ENCODE results near the gene SRPX.

SRPX gene

DNA sequence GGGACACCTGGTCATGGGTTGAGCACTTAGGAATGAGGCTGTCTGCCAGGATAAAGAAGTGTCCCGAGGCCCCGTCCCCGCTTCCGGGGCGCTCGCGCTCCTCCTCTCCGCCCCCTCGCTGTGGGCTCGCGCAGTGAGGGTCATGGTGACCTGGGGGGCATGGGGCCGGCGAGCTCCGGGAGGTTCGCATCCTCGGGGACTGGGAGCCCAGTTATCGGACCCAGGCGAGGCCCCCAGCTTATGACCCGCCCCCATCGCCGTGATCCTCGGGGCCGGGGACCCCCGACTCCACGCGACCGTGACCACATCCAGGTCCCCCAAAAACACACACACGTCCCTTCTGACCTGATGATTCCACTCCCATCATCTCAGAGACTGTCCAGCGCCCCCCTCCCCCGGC lies 35.3 kb upstream of the SRPX start:
- no peak overlapping the region for H3K4me3 ChIP-seq (ENCODE audit: severe bottlenecking)
- H3K9me3 ChIP-seq (ENCODE audit: severe bottlenecking): no peaks in the 10 kb centered on the region
- H3K27ac ChIP-seq (ENCODE audit: poor library complexity, severe bottlenecking): no peak overlapping the region
- no peaks in the 10 kb centered on the region for H3K36me3 ChIP-seq (ENCODE audit: low read depth)
- H3K27me3 ChIP-seq (ENCODE audit: insufficient read depth, poor library complexity, severe bottlenecking): no peaks in the 10 kb centered on the region
- ATAC-seq (ENCODE audit: low read depth) (no peak), DNase-seq (ENCODE audit: low spot score) (no peak)
- H3K4me1 ChIP-seq (ENCODE audit: insufficient read depth, poor library complexity, severe bottlenecking): no peaks in the 10 kb centered on the region
- TF ChIP-seq, protein P1, sequence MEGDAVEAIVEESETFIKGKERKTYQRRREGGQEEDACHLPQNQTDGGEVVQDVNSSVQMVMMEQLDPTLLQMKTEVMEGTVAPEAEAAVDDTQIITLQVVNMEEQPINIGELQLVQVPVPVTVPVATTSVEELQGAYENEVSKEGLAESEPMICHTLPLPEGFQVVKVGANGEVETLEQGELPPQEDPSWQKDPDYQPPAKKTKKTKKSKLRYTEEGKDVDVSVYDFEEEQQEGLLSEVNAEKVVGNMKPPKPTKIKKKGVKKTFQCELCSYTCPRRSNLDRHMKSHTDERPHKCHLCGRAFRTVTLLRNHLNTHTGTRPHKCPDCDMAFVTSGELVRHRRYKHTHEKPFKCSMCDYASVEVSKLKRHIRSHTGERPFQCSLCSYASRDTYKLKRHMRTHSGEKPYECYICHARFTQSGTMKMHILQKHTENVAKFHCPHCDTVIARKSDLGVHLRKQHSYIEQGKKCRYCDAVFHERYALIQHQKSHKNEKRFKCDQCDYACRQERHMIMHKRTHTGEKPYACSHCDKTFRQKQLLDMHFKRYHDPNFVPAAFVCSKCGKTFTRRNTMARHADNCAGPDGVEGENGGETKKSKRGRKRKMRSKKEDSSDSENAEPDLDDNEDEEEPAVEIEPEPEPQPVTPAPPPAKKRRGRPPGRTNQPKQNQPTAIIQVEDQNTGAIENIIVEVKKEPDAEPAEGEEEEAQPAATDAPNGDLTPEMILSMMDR (IDR thresholded peaks at IDR 0.05; ENCODE audit: poor library complexity, severe bottlenecking): no peak

DNA sequence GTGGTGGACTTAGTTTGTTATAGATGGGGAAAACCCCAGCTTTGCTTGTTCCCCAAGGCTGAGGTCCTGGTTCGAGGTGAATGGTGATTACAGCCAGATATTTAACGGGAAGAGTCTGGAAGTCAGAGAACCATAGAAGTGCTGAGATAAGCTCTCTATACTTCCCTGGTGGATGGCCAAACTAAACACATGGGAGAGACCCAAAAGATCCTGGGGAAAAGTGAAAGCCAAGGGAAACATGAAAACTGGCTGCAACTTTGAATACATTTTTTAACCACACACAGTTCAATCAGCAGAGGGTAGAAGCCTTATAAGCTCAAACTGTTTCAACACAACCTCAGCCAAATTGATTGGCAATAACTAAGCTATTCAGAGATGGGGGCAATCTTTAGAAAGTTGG lies 29.3 kb upstream of the SRPX start:
- Histone ChIP-seq H3K9me3 (ENCODE audit: severe bottlenecking) (no peaks in the 10 kb centered on the region), H3K36me3 (ENCODE audit: low read depth) (no peaks in the 10 kb centered on the region), H3K27ac (ENCODE audit: poor library complexity, severe bottlenecking) (no peak overlapping the region), H3K4me1 (ENCODE audit: insufficient read depth, poor library complexity, severe bottlenecking) (no peaks in the 10 kb centered on the region), H3K27me3 (ENCODE audit: insufficient read depth, poor library complexity, severe bottlenecking) (no peaks in the 10 kb centered on the region), H3K4me3 (ENCODE audit: severe bottlenecking) (no peak overlapping the region)
- ATAC-seq (ENCODE audit: low read depth) (no peak), DNase-seq (ENCODE audit: low spot score) (no peak)
- TF ChIP-seq, protein P1 (IDR thresholded peaks at IDR 0.05; ENCODE audit: poor library complexity, severe bottlenecking): no peak

- H3K27ac ChIP-seq (ENCODE audit: poor library complexity, severe bottlenecking): no peak overlapping the region
- no peak for ATAC-seq (ENCODE audit: low read depth)
- no peaks in the 10 kb centered on the region for H3K4me1 ChIP-seq (ENCODE audit: insufficient read depth, poor library complexity, severe bottlenecking)
- no peaks in the 10 kb centered on the region for H3K36me3 ChIP-seq (ENCODE audit: low read depth)
- no peak overlapping the region for H3K4me3 ChIP-seq (ENCODE audit: severe bottlenecking)
- no peaks in the 10 kb centered on the region for H3K27me3 ChIP-seq (ENCODE audit: insufficient read depth, poor library complexity, severe bottlenecking)
- DNase-seq (ENCODE audit: low spot score): no peak
- H3K9me3 ChIP-seq (ENCODE audit: severe bottlenecking): no peaks in the 10 kb centered on the region
- TF ChIP-seq, protein P1 (IDR thresholded peaks at IDR 0.05; ENCODE audit: poor library complexity, severe bottlenecking): no peak
Measured at GRCh38 chrX:38247051-38247450, 26.4 kb upstream of the SRPX start.

- no peaks in the 10 kb centered on the region for H3K36me3 ChIP-seq (ENCODE audit: low read depth)
- H3K4me3 ChIP-seq (ENCODE audit: severe bottlenecking): no peak overlapping the region
- DNase-seq (ENCODE audit: low spot score) (no peak), ATAC-seq (ENCODE audit: low read depth) (no peak)
- H3K27me3 ChIP-seq (ENCODE audit: insufficient read depth, poor library complexity, severe bottlenecking): no peaks in the 10 kb centered on the region
- TF ChIP-seq, protein P1 (IDR thresholded peaks at IDR 0.05; ENCODE audit: poor library complexity, severe bottlenecking): no peak
- no peaks in the 10 kb centered on the region for H3K9me3 ChIP-seq (ENCODE audit: severe bottlenecking)
- H3K4me1 ChIP-seq (ENCODE audit: insufficient read depth, poor library complexity, severe bottlenecking): no peaks in the 10 kb centered on the region
- no peak overlapping the region for H3K27ac ChIP-seq (ENCODE audit: poor library complexity, severe bottlenecking)
Measured at GRCh38 chrX:38240541-38240940, 19.9 kb upstream of the SRPX start.

DNA sequence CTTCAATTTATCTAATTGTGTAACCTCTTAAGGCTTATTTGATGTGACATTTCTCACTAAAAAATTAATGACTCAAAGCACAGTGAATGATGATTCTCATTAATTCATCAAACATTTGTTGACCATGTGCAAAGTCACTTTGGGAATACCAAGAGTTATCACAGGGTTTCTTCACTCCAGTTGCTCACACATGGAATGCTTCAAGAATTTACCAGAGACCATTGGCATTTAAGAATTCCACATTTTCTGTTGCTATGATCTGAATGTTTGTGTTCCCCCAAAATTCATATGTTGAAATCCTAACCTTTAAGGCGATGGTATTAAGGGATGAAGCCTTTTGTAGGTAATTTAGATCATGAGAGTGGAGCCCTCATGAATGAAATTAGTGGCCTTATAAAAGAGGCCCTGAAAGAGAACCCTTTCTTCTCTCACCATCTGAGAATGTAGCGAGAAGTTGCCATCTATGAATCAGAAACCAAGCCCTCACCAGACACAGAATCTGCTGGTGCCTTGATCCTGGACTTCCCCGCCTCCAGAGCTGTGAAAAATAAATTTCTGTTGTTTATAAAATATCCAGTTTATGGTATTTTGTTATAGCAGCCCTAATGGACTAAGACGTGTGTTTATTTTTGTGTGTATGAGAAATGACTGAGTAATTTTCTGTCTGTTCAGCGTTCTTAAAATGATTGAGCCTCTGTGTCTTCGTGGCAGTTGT lies 16.4 kb upstream of the SRPX start:
- H3K4me3 ChIP-seq (ENCODE audit: severe bottlenecking): no peak overlapping the region

More for the DNA sequence above, 16.4 kb upstream of the SRPX start:
- ATAC-seq (ENCODE audit: low read depth) (no peak), DNase-seq (ENCODE audit: low spot score) (no peak)
- Histone ChIP-seq H3K4me1 (ENCODE audit: insufficient read depth, poor library complexity, severe bottlenecking) (no peaks in the 10 kb centered on the region), H3K9me3 (ENCODE audit: severe bottlenecking) (no peaks in the 10 kb centered on the region), H3K27me3 (ENCODE audit: insufficient read depth, poor library complexity, severe bottlenecking) (no peaks in the 10 kb centered on the region), H3K36me3 (ENCODE audit: low read depth) (no peaks in the 10 kb centered on the region), H3K27ac (ENCODE audit: poor library complexity, severe bottlenecking) (no peak overlapping the region)
- TF ChIP-seq, protein P1 (IDR thresholded peaks at IDR 0.05; ENCODE audit: poor library complexity, severe bottlenecking): no peak
